ENCODE measurements around the gene FKBP5.
A peak's percentile ranks its signal among the peaks of the same experiment; 100 is the strongest.

The FKBP5 gene

DNA sequence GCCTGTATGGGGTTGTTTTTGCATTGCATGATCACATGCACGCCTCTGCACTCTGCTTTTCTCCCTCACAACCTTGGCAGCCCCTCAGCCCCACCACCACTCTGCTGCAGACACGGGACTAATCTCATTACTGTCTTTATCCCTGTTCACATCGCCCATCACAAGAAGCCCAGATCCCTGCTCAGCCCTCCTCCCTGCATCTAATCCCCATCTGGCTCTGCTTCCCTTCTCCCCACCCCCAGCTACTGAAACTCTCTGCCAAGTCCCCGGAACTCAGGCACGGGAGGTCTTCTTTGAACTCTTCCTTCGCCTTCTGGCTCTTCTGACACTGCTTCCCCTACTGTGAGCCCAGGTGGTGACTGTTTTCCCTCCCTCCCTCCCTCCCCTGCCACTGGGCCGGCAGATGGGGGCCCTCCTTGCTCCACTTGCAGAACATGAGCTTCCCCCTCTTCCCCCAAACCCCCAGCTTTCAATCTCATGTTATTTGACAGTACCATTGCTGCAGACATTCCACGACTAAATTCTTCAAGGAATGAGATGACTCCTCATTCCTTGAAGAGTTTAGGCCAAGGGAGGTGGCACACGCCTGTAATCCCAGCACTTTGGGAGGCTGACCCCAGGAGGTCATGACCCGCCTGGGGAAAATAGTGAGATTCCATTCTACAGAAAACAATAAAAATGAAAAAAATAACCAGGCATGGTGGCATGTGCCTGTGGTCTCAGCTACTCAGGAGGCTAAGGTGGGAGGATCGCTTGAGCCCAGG is 154.1 kb downstream of the FKBP5 start:
- DNase-seq = peak; percentile 79

DNA sequence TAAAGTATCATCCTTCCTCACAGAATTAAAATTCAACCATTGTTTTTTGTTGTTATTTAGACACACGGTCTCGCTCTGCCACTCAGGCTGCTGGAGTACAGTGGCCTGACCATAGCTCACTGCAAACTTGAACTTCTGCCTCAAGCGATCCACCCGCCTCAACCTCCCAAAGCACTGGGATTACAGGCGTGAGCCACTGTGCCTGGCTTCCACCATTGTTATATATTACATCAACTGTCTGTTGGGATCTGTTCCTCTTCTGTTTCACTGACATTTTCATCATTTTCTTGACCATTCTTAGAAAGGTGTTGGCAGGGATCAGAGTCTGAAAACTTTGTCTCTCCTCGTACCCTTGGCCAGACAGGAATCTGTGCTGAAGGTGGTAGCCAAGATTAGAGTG is 154.7 kb downstream of the FKBP5 start:
- no peak for DNase-seq

DNA sequence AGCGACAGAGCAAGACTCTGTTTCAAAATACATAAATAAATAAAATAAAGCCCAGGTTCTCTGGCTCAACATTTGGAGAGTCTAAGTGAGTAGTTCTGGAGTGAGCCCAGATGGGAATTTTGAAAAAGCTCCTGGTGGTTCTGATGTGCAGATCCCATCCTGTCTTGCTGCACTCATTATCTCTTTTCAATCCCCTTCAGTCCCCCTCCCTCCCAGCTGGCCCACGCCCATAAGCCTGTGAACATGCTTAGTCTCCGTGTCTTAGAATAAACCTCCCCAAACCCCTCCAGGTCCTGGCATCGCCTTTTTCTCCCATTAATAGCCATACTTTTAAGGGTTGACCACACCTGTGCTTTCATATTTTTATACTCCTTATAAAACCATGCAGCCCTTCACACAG is 156.6 kb downstream of the FKBP5 start:
- no peak for DNase-seq

DNA sequence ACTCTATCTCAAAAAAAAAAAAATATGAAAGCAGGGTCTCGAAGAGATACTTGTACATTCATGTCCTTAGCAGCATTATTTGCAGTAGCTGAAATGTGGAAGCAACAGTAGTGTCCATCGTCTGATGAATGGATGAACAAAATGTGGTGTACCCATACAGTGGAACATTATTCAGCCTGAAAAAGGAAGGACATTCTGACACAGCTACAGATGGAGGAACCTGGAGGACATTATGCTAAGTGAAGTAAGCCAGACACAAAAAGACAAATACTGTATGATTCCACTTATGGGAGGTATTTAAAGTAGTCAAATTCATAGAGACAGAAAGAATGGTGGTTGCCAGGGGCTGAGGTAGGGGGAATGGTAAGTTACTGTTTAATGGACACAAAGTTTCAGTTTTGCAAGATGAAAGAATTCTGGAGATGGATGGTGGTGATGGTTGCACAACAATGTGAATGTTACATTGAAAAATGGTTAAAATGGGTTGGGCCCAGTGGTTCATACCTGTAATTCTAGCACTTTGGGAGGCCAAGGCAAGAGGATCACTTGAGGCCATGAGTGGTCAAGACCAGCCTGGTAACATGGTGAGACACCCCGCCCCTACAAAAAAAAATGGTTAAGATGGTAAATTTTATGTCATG is 164.2 kb downstream of the FKBP5 start:
- no peak for DNase-seq

Measured in left hindlimb (tissue), 1 donor.